ENCODE results near the gene INAVA. TPM values are rescaled to one million over a fixed set of nuclear protein-coding genes. Genes with fewer than 3 reads are reported as not detected.

Gene INAVA
- total RNA-seq, 1 donor from 2014 or later, result 0.45 TPM

DNA sequence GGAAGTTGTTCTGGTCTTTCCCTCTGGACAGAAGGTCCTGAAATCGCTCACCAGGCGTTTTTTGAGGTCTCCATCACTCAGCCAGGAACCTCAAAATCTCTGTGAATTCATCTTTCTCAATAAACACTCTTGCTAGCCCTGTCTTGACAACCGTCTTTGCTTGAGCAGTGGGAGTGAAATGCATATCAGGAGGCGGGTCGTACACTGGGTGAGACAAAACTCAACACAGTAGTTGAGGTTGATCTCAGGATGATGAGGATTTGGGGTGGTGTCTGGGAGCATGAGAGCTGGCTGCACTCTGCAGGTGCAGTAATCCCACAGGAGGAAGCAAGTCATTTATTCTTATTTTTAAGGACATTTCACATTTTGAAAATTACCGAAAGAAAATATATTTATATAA, 20.0 kb upstream of the INAVA start:
- ATAC-seq (no peak), DNase-seq (ENCODE audit: low spot score) (no peak)

- DNase-seq (ENCODE audit: low spot score) (no peak), ATAC-seq (no peak)
Observed at GRCh38 chr1:200875416-200875815, 19.3 kb upstream of the INAVA start.

GRCh38 chr1:200877010-200877409, 17.7 kb upstream of the INAVA start:
- no peak for ATAC-seq
- DNase-seq (ENCODE audit: low spot score), result no peak

DNA sequence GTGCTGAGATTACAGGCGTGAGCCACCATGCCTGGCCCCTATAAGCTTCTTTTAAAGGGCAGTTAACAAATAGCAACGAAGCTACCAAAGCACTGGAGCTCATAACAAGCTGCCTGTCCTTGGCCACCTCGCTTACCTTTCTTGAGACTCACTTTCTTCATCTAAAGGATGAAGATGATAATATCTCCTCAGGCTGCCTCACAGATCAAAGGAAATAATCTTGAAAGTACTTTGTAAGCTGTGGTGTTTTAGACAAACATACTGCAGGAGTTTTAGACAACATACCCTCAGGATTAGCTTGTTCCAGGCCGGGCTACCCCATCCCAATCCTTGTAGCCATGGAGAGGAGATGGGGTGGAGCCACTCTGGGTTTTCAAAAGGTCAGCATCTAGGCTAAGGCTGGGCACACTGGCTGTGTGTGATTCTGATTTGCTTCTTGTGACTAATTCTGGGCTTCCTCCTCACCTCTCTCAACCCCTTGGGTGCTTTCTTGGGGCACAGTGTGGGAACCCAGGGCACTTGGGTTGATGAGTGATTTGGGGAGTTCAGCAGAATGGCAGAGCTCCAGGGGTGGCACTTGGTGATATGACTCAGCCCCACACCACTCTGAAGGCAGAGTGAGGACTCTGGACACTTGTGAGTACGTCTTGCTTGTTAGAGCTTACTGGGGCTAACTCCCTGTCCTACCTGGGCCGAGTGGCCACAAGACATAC, 16.7 kb upstream of the INAVA start:
- ATAC-seq (no peak), DNase-seq (ENCODE audit: low spot score) (no peak)

GRCh38 chr1:200880212-200880611, 14.5 kb upstream of the INAVA start:
- DNase-seq (ENCODE audit: low spot score) (no peak), ATAC-seq (no peak)

- DNase-seq (ENCODE audit: low spot score) (no peak), ATAC-seq (no peak)
Observed at GRCh38 chr1:200883118-200883517, 11.6 kb upstream of the INAVA start.

DNA sequence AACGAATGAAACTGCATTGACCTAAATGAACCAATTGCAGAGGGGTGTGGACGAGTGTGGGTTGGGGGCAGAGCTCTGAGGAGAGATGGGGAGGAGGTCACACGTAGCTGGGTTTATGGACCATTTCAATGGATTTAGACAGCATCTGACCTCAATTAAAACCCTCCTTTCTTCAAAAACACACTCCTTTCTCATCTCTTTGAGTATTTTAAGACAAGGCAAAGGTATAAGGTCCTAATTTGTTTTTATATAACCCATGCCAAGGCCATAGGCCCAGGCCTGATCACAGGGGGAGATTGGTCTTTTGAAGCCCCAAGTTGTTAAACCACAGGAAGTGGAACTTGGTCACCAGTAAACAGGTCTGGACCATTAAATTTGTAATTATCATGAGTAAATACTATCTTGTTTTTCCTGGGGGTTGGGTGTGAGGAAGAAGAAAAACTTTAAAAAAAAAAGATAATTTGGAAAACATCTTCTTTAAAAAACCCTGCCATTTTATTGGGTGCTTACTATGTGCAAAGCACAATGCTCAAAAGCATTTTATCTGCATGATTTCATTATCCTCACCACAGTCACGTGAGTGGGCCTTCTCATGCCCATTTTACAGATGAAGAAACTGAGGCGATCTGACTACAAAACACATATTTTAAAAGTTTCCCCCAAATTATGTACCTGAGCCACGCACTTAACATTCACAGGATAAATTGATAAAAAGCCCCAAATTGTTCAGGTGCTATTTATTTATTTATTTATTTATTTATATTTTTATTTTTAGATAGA, 8.9 kb upstream of the INAVA start:
- DNase-seq (ENCODE audit: low spot score) (no peak), ATAC-seq (no peak)

GRCh38 chr1:200886594-200886993, 8.1 kb upstream of the INAVA start:
- ATAC-seq, result no peak
- DNase-seq (ENCODE audit: low spot score), result no peak

DNA sequence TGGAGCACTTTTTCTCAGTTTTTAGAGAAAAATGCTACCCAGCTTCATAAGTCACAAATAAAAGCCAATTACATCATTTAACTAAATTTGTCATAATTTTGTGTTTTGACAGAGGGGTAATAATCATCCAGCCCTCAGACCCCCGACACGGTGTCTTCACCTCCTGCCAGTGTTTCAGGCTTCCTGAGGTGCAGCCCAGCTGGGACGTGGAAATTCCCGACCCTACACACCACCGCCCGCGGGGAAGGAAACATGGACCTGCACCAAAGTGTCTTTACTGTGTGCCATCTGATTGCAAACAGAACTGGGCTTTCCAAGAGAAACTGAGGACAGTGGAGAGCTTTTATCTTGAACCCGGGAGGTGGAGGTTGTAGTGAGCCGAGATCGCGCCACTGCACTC, 7.7 kb upstream of the INAVA start:
- no peak for DNase-seq (ENCODE audit: low spot score)

GRCh38 chr1:200887772-200888348, 6.8 kb upstream of the INAVA start:
- DNase-seq (ENCODE audit: low spot score), result no peak
- ATAC-seq, result no peak

More for the DNA sequence above, 7.7 kb upstream of the INAVA start:
- no peak for ATAC-seq

DNA sequence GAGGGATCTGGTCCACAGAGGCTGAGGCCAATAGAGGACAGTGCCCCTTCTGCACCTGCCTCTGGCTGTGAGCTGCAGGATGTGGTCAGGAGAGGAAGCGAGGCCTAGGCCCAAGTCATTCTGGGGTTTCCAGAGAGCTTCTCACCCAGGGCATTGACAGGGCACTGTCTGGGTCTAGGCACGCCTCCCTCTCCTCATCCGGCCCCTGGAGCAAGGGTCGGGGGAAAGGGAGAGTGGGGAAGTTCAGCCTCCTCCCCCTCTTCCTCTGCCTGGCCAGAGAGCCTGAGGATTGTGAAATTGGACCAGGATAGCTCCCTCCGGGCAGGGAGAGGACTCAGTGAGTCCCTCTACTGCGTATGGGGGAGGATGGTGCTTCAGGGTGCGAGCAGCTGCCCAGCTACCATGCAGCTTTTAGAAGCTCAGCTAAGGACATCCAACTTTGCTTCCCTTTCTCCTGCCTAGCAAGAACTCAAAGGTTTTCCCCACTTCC, 6.3 kb upstream of the INAVA start:
- peak; percentile 35 for ATAC-seq
- no peak for DNase-seq (ENCODE audit: low spot score)

GRCh38 chr1:200889571-200889970, 5.1 kb upstream of the INAVA start:
- ATAC-seq (no peak), DNase-seq (ENCODE audit: low spot score) (no peak)

- no peak for ATAC-seq
- DNase-seq (ENCODE audit: low spot score), result no peak
Observed at GRCh38 chr1:200890027-200890426, 4.7 kb upstream of the INAVA start.

DNA sequence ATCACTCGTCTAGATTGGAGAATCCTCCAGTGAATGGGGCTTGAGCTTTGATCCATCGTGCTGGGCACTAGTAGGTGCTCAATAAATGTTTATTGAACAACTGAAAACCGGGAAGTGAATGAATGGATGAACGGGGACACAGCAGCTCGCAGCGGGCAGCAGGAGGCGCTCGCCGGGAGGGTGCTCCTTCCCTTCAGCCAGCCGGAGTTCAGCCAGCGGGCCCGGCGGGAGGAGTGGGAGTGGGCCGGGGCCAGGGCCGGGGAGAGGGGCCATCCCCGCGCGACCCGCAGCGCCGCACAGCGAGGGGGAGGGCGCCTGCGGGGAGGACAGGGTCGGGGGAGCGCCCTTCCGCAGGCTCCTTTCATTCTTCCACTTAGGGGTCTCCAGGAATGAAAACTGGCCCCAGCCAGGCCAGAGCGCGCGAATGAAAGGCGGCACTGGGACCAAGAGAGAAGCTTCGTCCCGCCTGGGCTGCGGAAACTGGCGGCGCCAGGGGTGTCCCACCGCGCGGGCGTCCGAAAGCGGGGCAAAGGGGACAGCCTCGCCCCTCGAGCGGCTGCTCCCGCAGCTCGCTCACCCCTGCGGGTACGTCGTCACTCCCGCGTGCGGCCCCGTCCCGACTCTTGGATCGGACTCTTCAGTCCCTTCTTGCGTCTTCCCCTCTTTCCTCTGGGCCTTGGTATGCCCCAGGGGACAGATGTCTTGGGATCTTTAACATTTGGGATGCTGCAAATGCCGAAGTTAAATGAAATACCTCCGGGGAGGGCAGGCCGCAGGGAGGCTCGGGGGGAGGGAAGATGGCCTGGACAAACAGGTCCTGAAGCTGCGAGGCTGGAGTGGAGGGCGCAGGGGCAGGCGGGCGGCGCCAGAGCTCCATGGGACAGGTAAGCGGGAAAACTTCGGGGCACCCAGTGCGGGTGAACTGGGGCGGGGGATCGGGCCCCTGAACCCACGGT, 3.6 kb upstream of the INAVA start:
- ATAC-seq, result peak; percentile 67
- DNase-seq (ENCODE audit: low spot score), result no peak

DNA sequence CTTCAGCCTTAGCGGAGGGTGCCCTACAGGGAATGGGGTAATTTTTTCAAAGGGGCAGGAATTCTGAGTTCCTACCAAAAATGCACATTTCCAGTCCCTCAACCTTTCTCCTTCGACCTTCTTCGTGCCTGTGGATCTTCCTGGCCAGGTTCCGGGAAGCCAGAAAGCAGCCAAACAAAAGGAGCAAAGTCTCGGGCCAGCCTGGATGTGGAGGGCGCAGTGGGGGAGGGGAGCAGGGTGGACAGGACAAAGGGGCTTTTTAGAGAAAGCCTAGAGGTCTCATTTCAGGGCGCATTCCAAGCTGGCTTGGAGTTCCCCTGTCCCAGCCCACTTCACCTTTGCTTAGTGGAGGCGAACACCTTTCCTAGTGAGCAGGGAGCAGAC, 2.9 kb upstream of the INAVA start:
- ATAC-seq, result no peak
- no peak for DNase-seq (ENCODE audit: low spot score)

DNA sequence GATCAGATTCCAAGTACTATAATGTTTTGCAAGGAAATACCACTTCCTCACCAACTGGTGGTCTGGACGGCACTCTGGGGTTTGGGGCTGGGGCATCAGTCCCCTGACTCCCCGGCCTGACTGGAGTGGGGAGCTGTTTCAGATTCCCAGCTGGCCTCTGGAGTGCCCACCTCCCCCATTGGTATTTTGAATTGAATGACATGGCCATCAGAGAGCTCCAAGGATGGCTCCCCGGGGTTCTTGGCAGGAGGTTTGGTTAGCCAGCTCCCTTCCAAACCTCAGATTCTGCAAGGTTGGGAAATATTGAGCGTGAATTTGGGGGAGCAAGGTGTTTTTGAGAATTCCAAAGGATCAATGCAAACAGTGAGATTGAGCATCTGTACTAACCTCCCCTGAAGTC, 2.2 kb upstream of the INAVA start:
- DNase-seq (ENCODE audit: low spot score), result no peak
- ATAC-seq, result no peak

DNA sequence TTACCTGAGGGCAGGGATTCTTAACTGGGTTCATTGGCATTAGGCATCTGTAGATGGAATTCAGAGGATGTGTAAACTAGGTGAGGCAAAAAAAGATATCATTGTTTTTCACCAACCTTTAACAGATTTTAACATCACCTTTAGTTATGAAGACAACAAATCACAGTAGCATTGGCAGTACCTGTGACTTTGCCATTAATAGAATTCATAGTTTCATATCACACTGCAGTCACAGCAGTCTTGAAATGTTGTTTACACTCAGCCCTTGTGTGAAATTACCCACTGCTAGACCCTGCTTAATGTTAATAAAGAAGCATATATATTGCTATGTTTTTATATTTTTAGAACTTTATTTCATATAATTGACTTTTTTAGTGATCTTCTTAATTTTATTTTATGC, 1.7 kb upstream of the INAVA start:
- DNase-seq (ENCODE audit: low spot score) (no peak), ATAC-seq (no peak)

DNA sequence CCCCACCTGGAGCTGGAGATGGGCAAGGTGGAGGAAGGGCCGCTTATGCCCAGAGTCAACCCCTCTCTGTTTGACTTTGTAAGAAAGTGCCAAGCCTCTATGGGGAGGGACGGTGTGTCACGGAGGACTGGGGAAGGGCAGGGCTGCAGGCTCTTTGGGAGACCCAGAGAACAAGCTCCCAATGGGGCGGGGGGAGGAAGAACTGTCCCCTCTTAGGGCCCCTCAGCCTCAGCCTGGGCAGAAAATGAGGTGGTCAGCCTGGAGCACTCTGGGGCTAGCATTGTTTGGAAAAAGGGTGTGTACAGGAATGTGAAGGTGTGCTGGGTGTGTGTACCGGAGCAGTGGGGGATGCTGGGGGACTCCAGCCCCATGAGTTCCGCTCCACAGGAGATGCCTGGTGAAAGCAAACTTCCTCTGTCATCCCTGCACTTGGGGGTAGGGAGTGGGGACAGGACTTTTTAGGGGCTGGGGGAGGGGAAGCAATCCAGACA, 1.2 kb upstream of the INAVA start:
- no peak for DNase-seq (ENCODE audit: low spot score)
- ATAC-seq, result no peak

DNA sequence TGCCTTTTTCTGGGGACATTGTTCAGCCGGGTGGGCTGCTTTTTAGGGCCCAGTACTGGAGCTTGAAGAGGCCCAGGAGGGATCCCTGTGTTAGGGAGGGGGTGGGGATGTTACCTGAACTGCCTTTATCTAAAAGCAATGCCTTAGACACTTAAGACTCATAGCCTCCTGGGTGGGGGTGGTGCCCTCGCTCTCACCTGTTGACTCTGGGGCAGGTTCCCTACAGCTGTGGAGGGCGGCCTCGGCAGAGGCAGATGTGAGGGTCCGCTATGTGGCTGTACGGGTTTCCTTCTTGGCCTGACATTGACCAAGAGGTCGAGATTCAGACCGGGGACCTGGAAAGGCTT, 716 bp downstream of the INAVA start:
- DNase-seq (ENCODE audit: low spot score) (no peak), ATAC-seq (no peak)

DNA sequence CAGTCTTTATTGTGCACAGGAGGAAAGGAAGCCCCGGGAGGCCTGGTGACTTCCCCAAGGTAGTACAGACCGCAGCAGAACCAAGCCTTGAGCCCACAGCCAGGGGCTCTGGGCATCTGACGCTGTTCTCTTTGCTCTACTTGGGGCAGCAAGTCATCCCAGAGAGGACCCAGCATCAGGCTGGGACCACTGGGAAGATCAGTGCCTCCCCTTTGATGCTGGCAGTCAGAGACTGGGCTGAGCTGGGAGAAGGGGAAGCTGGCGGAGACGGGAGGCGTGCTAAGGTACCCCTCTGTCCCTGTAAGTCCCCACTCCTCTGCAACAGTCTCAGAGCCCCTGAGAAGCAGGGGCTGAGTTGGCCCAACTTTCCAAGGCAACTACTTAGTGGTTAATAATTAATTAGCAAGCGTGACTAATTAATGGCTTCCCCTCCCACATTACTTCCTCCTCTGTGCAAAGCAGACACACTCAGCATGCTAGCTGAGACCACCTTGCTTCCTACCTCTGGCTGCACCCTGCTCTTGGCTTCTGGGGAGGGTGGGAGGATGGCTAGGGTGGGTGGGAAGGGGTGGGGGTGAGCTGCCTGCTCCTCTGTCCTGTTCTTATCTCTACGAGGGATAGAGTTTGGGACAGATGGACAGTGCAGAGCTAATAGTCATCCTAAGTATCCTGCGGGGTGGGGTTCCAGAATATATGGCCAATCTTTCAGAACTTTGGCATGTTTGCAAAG, 1.3 kb downstream of the INAVA start:
- ATAC-seq, result no peak
- DNase-seq (ENCODE audit: low spot score), result no peak

Data from left lobe of liver (tissue), 2 donors.